HAP-1 (cell line): ENCODE results near the gene SASH1.

Experiments used
- DNase-seq, 2 experiments: peaks; one replicate each; pipeline ENCODE4 v3.0.0-alpha.2; 2016 to 2020; ENCODE audit warnings: low spot score in 2 of 2
- H3K27me3 ChIP-seq: fragments of 250-450 bp; sonication (Bioruptor Pico); 2 replicates; pipeline ENCODE4 v1.5.1; 2020; ENCODE audit warnings: low read depth, mild to moderate bottlenecking, moderate library complexity
- H3K36me3 ChIP-seq: fragments of 250-450 bp; sonication (Bioruptor Pico); replicated peaks from 2 replicates; pipeline ENCODE4 v1.5.1; 2020; ENCODE audit warnings: mild to moderate bottlenecking
- H3K4me1 ChIP-seq: fragments of 250-450 bp; sonication (Bioruptor Pico); 2 replicates; pipeline ENCODE4 v1.5.1; 2020; ENCODE audit warnings: mild to moderate bottlenecking
- H3K4me3 ChIP-seq: fragments of 250-450 bp; sonication (Bioruptor Pico); 2 replicates; pipeline ENCODE4 v1.5.1; 2020; ENCODE audit warnings: mild to moderate bottlenecking, moderate library complexity
- H3K9me3 ChIP-seq: fragments of 250-450 bp; sonication (Bioruptor Pico); 2 replicates; pipeline ENCODE4 v1.5.1; 2020; ENCODE audit warnings: mild to moderate bottlenecking, moderate library complexity
- in situ Hi-C: fragments of 300-500 bp; cut with MboI; formaldehyde crosslinking; loops from 3 replicates; pipeline ENCODE4 v1.14.3; 2020; ENCODE audit warnings: low sequenced_read_pairs, inconsistent platforms, mixed read lengths

The SASH1 gene

DNA sequence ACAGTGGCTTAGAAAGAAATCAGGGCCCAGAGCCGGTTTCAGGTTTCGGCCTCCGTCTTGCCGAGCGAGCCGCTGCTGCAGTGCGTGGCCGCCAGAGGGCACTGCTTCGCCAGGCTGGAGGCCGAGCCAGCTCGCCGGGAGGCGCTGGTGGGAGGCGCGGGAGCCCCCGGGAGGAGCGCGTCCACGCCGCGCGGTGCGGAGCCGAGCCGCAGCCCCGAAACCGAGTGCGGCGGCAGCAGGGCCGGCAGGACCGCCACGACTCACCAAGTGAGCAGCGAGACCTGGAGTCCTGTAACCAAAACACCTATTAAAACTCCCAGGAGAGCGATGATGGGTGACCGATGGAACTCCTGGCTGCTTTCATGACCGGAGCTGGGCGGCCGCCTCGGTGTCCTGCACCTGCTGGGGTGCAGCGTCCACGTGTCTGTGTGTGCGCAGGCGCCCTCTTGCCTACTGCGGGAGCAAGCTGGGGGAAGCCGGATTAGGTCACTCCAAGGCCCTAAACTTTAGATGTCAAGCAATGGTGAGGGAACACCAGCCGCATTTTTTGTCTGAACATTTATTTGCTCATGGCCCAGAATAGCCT lies 217.3 kb downstream of the SASH1 start:
- Histone ChIP-seq H3K36me3 (no peaks in the 10 kb centered on the region), H3K9me3 (no peaks in the 10 kb centered on the region; the same call in 1 of the 2 replicates), H3K27me3 (no peaks in the 10 kb centered on the region), H3K4me1 (peaks cover 4% of the 10 kb centered on the region), H3K4me3 (peak overlapping the region; percentile 29)
- in situ Hi-C loops, result loop anchor here (25.0 kb wide), 1 partner anchor 877 kb away; no protein-coding TSS in a partner anchor
- peak; percentile 63 to 84 for DNase-seq

GRCh38 chr6:148561629-148562028 lies 219.0 kb downstream of the SASH1 start:
- DNase-seq, result no peak
- Histone ChIP-seq H3K4me3 (no peak overlapping the region), H3K9me3 (no peaks in the 10 kb centered on the region; the same call in 1 of the 2 replicates), H3K27me3 (no peaks in the 10 kb centered on the region), H3K36me3 (no peaks in the 10 kb centered on the region), H3K4me1 (peaks cover 4% of the 10 kb centered on the region)
- in situ Hi-C loops, result loop anchor here (25.0 kb wide), 1 partner anchor 876 kb away; no protein-coding TSS in a partner anchor

DNA sequence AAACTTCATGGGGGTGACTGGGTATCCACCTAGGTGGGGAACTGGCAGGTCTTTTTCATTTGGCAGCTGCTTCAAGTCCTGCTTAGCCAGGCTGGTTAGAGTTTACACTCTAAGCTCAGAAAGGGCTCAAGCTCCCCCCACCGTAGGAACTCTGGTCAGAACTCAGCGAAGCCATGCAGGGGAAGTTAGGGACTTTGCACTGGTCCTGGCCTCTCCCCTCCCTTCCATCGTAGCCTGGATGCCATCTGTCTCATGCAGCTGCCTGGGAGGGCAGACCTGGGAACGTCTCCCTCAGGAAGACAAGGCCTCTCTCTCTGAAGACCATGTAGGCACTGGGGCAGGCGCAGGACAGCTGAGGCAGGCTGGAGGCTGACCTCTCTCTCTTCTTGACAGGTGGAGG lies 220.4 kb downstream of the SASH1 start:
- Histone ChIP-seq H3K27me3 (no peaks in the 10 kb centered on the region), H3K9me3 (no peaks in the 10 kb centered on the region; the same call in 1 of the 2 replicates), H3K4me1 (peaks cover 4% of the 10 kb centered on the region), H3K4me3 (no peak overlapping the region), H3K36me3 (no peaks in the 10 kb centered on the region)
- DNase-seq, result no peak
- in situ Hi-C loops, result loop anchor here (25.0 kb wide), 1 partner anchor 874 kb away; no protein-coding TSS in a partner anchor

DNA sequence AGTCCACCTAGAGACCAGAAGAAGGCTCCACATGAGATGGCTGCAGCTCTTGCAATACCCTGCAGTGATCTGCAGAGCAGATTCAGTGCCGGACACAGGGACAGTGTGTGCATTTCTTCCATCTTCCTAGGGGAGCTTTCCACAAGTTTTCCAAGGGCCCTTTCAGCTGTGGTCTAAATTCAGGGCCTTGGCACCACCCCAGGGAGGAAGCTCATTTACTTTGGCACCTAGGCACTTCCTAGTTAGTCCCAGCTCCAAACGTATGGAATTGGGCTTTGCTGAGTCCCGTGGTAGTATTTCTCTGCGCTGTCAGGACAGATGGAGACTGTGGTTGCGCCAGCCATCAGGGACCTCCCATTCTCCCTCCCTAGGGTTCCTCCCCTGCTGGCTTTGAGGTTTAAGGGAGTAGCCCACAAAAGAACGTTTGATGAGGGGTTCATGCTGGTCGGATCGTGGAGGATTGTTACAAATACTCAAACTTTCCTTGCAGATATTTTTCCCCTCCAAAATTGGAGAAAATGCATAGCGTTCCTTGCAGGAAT lies 221.9 kb downstream of the SASH1 start:
- no peaks in the 10 kb centered on the region for H3K27me3 ChIP-seq
- H3K9me3 ChIP-seq, result no peaks in the 10 kb centered on the region; the same call in 1 of the 2 replicates
- H3K4me3 ChIP-seq, result no peak overlapping the region
- in situ Hi-C loops, result loop anchor here (25.0 kb wide), 1 partner anchor 873 kb away; no protein-coding TSS in a partner anchor
- H3K4me1 ChIP-seq, result peaks cover 4% of the 10 kb centered on the region
- H3K36me3 ChIP-seq, result no peaks in the 10 kb centered on the region
- DNase-seq, result no peak

GRCh38 chr6:148565321-148565926 lies 222.8 kb downstream of the SASH1 start:
- no peaks in the 10 kb centered on the region; the same call in 1 of the 2 replicates for H3K9me3 ChIP-seq
- H3K4me3 ChIP-seq, result no peak overlapping the region
- H3K27me3 ChIP-seq, result no peaks in the 10 kb centered on the region
- DNase-seq, result no peak
- in situ Hi-C loops, result loop anchor here (25.0 kb wide), 1 partner anchor 872 kb away; no protein-coding TSS in a partner anchor
- no peaks in the 10 kb centered on the region for H3K36me3 ChIP-seq
- no peaks in the 10 kb centered on the region for H3K4me1 ChIP-seq

DNA sequence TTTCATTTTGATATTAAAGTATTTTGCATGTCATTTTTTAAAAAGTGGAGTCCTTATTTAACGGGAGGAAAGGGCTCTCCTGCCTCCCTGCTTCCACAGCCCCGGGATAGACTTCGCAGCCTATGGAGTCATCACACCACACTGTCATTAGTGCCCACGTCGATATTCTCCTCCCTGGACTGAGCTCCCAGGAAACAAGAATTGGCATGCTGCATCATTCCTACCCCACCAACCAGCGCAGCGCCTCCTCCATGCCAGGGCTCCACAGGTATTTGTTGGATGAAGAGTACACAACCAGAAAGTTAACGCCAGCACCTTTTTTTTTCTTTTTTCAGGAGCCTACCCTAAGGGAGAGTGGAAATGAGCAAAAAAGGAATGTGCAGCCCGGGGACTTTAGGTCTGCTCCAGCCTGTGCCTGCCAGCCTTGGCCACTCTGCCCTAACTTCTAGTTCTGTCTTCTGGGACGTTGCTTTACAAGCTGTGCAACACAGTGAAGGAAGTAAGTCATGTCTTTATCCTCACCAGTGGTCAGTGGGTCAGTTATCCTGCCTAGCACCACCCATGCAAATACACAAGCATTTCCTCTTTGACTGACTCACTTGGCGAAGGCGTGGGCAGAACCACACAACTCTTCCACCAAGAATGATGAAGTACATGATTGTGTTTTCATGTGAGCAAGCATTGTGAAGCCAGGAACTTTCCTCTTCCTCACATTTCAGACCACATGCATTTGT lies 223.5 kb downstream of the SASH1 start:
- no peaks in the 10 kb centered on the region for H3K9me3 ChIP-seq
- H3K27me3 ChIP-seq, result no peaks in the 10 kb centered on the region
- in situ Hi-C loops, result loop anchor here (25.0 kb wide), 1 partner anchor 871 kb away; no protein-coding TSS in a partner anchor
- no peak for DNase-seq
- no peaks in the 10 kb centered on the region for H3K36me3 ChIP-seq
- H3K4me1 ChIP-seq, result no peaks in the 10 kb centered on the region
- H3K4me3 ChIP-seq, result no peak overlapping the region

DNA sequence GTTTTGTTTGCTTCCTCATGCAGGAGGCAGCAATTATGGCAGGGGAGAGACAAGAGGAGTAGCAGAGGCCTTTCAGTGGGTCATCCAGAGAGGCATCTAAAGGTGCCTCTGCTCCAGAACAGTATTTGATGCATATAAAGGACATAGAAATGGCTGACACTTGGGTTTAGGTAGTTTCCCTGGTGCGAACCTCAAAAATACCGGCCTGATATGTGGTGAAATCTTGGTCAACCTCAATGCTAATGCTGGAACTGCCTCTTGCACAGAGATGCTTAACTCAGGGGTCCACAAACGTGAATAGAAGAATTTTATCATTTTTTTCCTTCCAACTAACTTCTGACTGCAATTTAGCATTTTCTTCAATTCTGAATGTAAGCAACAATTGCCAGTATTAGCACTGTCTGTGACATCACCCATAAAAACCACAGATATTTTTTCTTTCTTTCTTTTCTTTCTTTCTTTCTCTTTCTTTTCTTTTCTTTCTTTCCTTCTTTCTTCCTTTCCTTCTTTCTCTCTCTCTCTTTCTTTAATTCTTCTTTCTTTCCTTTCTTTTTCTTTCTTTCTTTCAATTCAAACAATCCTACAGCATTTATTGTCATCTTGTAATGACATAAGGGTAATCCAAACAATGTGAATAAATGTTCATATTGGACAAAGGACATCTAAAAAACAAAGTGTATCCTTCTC lies 224.2 kb downstream of the SASH1 start:
- Histone ChIP-seq H3K27me3 (no peaks in the 10 kb centered on the region), H3K4me3 (no peak overlapping the region), H3K36me3 (no peaks in the 10 kb centered on the region), H3K4me1 (no peaks in the 10 kb centered on the region), H3K9me3 (no peaks in the 10 kb centered on the region)
- in situ Hi-C loops, result loop anchor here (25.0 kb wide), 1 partner anchor 870 kb away; no protein-coding TSS in a partner anchor
- no peak for DNase-seq

GRCh38 chr6:148570456-148570855 lies 227.8 kb downstream of the SASH1 start:
- in situ Hi-C loops, result loop anchor here (25.0 kb wide), 1 partner anchor 867 kb away; no protein-coding TSS in a partner anchor
- Histone ChIP-seq H3K9me3 (no peaks in the 10 kb centered on the region), H3K36me3 (no peaks in the 10 kb centered on the region), H3K27me3 (no peaks in the 10 kb centered on the region), H3K4me1 (no peaks in the 10 kb centered on the region), H3K4me3 (no peak overlapping the region)
- no peak for DNase-seq

DNA sequence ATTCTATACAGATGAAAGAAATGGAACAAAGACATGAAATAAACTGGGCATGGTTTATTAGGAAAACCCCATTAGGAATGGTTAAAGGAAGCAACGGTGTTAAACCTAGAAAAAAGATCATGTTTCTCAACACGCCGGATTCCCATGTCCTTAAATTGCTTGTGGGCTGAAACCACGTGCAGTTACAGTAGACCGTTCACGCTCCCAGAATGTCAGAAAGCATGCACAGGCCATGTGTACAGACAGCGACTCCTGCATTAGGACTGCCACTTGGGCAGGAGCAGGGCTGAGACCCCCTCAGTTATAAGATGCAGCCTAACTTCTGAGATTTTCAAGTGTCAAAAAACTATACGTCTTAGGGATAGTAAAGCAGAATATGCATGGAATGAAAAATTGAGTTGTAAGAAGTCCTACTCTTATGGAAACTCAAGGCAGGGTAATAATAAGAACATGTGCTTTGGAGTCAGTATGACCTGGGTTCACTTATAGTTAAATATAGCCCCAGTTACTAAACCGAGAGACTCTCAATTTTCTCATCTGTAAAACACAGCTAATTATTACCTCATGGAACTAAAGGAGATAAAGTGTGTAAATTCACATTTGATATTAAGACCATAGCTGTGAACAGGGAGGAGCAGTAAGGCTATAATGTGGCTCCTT lies 230.2 kb downstream of the SASH1 start:
- in situ Hi-C loops, result loop anchor here (25.0 kb wide), 1 partner anchor 864 kb away; no protein-coding TSS in a partner anchor

GRCh38 chr6:148573922-148574321 lies 231.3 kb downstream of the SASH1 start:
- in situ Hi-C loops, result loop anchor here (25.0 kb wide), 1 partner anchor 863 kb away; no protein-coding TSS in a partner anchor
- no peaks in the 10 kb centered on the region for H3K36me3 ChIP-seq
- H3K4me1 ChIP-seq, result no peaks in the 10 kb centered on the region
- H3K27me3 ChIP-seq, result peaks cover 3% of the 10 kb centered on the region; the same call in 1 of the 2 replicates
- H3K9me3 ChIP-seq, result no peaks in the 10 kb centered on the region
- no peak for DNase-seq
- H3K4me3 ChIP-seq, result no peak overlapping the region

More for the DNA sequence above, 230.2 kb downstream of the SASH1 start:
- no peaks in the 10 kb centered on the region for H3K4me1 ChIP-seq
- H3K9me3 ChIP-seq, result no peaks in the 10 kb centered on the region
- no peak overlapping the region for H3K4me3 ChIP-seq
- H3K36me3 ChIP-seq, result no peaks in the 10 kb centered on the region
- no peak for DNase-seq
- H3K27me3 ChIP-seq, result peaks cover 3% of the 10 kb centered on the region; the same call in 1 of the 2 replicates

DNA sequence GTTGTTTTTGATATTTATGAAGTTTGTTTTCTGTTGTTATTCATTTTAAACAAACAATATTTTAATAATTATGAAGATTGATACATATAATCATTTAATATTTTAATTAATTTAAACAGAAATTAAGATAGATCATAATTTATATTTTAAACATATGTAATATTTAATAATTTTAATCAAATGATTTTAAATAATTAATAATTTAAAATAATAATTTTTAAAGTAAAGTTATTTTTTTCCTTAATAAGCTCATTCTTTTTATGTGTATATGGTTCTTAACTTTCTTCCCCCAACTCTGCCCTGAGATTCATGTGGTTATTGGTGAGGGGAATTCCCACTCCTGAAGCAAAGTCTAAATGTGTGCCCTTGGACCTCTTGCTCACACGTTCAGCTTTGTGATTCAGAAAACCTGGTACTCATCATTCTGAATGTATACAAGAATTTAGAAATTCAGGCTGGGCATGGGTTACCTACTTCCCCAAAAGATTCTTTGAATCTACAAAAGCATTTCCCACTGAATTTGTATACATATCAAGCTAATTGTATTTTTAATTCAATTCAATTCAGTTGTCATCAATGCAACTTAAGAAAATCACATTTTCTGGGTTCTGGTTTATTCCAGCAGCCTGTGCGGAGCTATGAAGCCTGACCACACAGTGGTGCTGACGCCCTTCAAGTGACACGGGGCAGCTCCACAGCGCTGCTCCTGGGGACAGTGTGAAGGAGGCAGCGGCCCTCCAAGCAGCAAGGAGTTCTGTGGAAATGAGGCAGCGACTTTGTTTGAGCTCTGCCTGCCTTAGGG lies 235.2 kb downstream of the SASH1 start:
- in situ Hi-C loops, result no loop called here
- Histone ChIP-seq H3K4me3 (no peak overlapping the region), H3K4me1 (no peaks in the 10 kb centered on the region), H3K9me3 (no peaks in the 10 kb centered on the region), H3K36me3 (no peaks in the 10 kb centered on the region), H3K27me3 (peaks cover 3% of the 10 kb centered on the region; the same call in 1 of the 2 replicates)
- DNase-seq, result peak; percentile 63 to 81

- H3K9me3 ChIP-seq, result no peaks in the 10 kb centered on the region
- in situ Hi-C loops, result no loop called here
Measured at GRCh38 chr6:148578489-148578814, 235.8 kb downstream of the SASH1 start.

More at GRCh38 chr6:148578489-148578814, 235.8 kb downstream of the SASH1 start:
- no peak for DNase-seq
- H3K4me3 ChIP-seq, result no peak overlapping the region
- H3K4me1 ChIP-seq, result no peaks in the 10 kb centered on the region
- peaks cover 3% of the 10 kb centered on the region; the same call in 1 of the 2 replicates for H3K27me3 ChIP-seq
- no peaks in the 10 kb centered on the region for H3K36me3 ChIP-seq
